Pancreas (tissue), 10 donors: ENCODE data around the gene RNF111. TPM values are rescaled to one million over a fixed set of nuclear protein-coding genes. Genes with fewer than 3 reads are reported as not detected.
"Not testable (repeated sequence)": the region's sequence is repeated elsewhere in the genome, so short reads cannot be mapped to it uniquely, and the experiment has no call there.

Experiments used
- ATAC-seq, 4 donors: fragments of 200-7000 bp; cut with Tn5 transposase; one replicate each; pipeline versions ENCODE4 v1.8.0 to v1.9.1; 2020; ENCODE audit warnings: mild to moderate bottlenecking in 4 of 4, moderate library complexity in 4 of 4
- DNase-seq, 6 donors: peaks; one replicate each; pipeline ENCODE4 v3.0.0-alpha.2; 2020
- FAIRE-seq: peaks from 2 replicates; lab custom pipeline; 2012; peaks lifted over from hg19 to GRCh38; lab: Jason Lieb, UNC
- H3K27ac ChIP-seq, 4 donors: fragments of 200-600 bp; sonication (generic); 1 replicate in 3 of 4; 2 replicates in 1 of 4; pipeline versions ENCODE4 v1.5.0 to v1.8.0; 2020
- H3K27me3 ChIP-seq, 4 donors: fragments of 200-600 bp; one replicate each; pipeline ENCODE4 v1.8.0; 2021
- H3K36me3 ChIP-seq, 3 donors: fragments of 200-600 bp; sonication (generic) in 1 of 3; one replicate each; pipeline versions ENCODE4 v1.5.0 to v1.8.0; 2020 to 2021
- H3K4me1 ChIP-seq, 3 donors: fragments of 200-600 bp; one replicate each; pipeline ENCODE4 v1.8.0; 2021
- H3K4me3 ChIP-seq, 4 donors: fragments of 200-600 bp; sonication (generic) in 2 of 4; one replicate each; pipeline versions ENCODE4 v1.5.0 to v1.8.0; 2020 to 2021
- H3K9me3 ChIP-seq, 4 donors: fragments of 200-600 bp; one replicate each; pipeline ENCODE4 v1.8.0; 2021
- CTCF ChIP-seq, 4 donors: fragments of 200-600 bp; sonication (generic) in 3 of 4; IDR thresholded peaks; one replicate each; pipeline versions ENCODE4 v1.5.0 to v1.8.0; 2021; ENCODE audit warnings: antibody characterized with exemption in 4 of 4
- WGBS, 2 donors: extraction: QIAGEN DNeasy Blood & Tissue Kit; methylation state at CpG; one replicate each; pipeline ENCODE4 v1.1.7; 2013; 5-methylcytosine and 5-hydroxymethylcytosine counted together
- intact Hi-C, 3 donors: fragments of 100-400 bp; cut with DNase I; formaldehyde crosslinking; loops; one replicate each; pipeline versions ENCODE4 v1.11.1 to v1.14.2; 2022
- polyA plus RNA-seq, 2 donors: library from polyadenylated mRNA; stranded (reverse); fragments of 200-250 nt; gene quantifications; one replicate each; pipeline ENCODE4 v1.2.3, GENCODE V29; 2013
- total RNA-seq, 6 donors: library from RNA; stranded (reverse); fragmentation: NEBNext Ultra II Directional in 4 of 6; extraction: Animal tissue kit (Norgen Biotek cat#: 25700) in 4 of 6; gene quantifications; one replicate each; pipeline versions ENCODE4 v1.2.1 to v1.2.4, GENCODE V29; 2021 to 2023
- donor health status: healthy with polysubstance abuse.
- donor health status: DM: no; HTN: no; CAD: no; lungs with moderate emphysema.
- donor health status: DM: no; HTN: no; CAD: no.
- donor health status: control.
- donor health status: control.
- donor health status: Bipolar disorder and iron deficiency.
- donor health status: DM: yes; HTN: yes; CAD: no.
- donor health status: DM: no; HTN: no; CAD: no.
- donor health status: DM: no; HTN: no; CAD: no.
- donor health status: DM: yes; HTN: yes; CAD: no.

The RNF111 gene
- total and polyA plus RNA-seq, 8 donors = 4.6 to 25.8 (median 12.3) TPM

GRCh38 chr15:59116771-59117170, 129.3 kb downstream of the RNF111 start:
- DNase-seq = no peak
- Histone ChIP-seq H3K36me3 (no peaks in the 10 kb centered on the region), H3K9me3 (no peaks in the 10 kb centered on the region), H3K27me3 (no peaks in the 10 kb centered on the region), H3K27ac (no peak overlapping the region), H3K4me1 (no peaks in the 10 kb centered on the region), H3K4me3 (no peak overlapping the region)
- FAIRE-seq = no peak
- TF ChIP-seq CTCF (IDR thresholded peaks at IDR 0.05) = no peak
- intact Hi-C loops = no loop called here
- no peak for ATAC-seq
- 96% methylated on average over 6 of the region's 6 CpGs for WGBS, 2 donors

GRCh38 chr15:59119625-59120024, 132.2 kb downstream of the RNF111 start:
- TF ChIP-seq CTCF (IDR thresholded peaks at IDR 0.05) = no peak
- Histone ChIP-seq H3K4me1 (no peaks in the 10 kb centered on the region), H3K27me3 (no peaks in the 10 kb centered on the region), H3K4me3 (no peak overlapping the region), H3K9me3 (no peaks in the 10 kb centered on the region), H3K36me3 (no peaks in the 10 kb centered on the region), H3K27ac (no peak overlapping the region)
- no peak for FAIRE-seq
- WGBS, 2 donors = 96% methylated on average over 5 of the region's 5 CpGs
- no peak for DNase-seq
- no peak for ATAC-seq
- intact Hi-C loops = no loop called here

GRCh38 chr15:59120937-59121336, 133.5 kb downstream of the RNF111 start:
- FAIRE-seq (no peak), ATAC-seq (no peak), DNase-seq (no peak)
- no peaks in the 10 kb centered on the region for H3K4me1 ChIP-seq
- H3K9me3 ChIP-seq = no peaks in the 10 kb centered on the region
- H3K27ac ChIP-seq = no peak overlapping the region
- WGBS, 2 donors = 87 to 94% methylated on average over 5 of the region's 5 CpGs
- no peaks in the 10 kb centered on the region for H3K36me3 ChIP-seq
- H3K4me3 ChIP-seq = no peak overlapping the region
- H3K27me3 ChIP-seq = no peaks in the 10 kb centered on the region
- TF ChIP-seq CTCF (IDR thresholded peaks at IDR 0.05) = no peak
- intact Hi-C loops = no loop called here

- DNase-seq (no peak), FAIRE-seq (no peak), ATAC-seq (no peak)
- H3K4me1 ChIP-seq = no peaks in the 10 kb centered on the region
- TF ChIP-seq CTCF (IDR thresholded peaks at IDR 0.05) = no peak
- intact Hi-C loops = no loop called here
- no peak overlapping the region for H3K27ac ChIP-seq
- H3K27me3 ChIP-seq = no peaks in the 10 kb centered on the region
- H3K4me3 ChIP-seq = no peak overlapping the region
- 93 to 99% methylated on average over 2 of the region's 2 CpGs for WGBS, 2 donors
- H3K36me3 ChIP-seq = no peaks in the 10 kb centered on the region
- no peaks in the 10 kb centered on the region for H3K9me3 ChIP-seq
These were observed 136.8 kb downstream of the RNF111 start for GRCh38 chr15:59124261-59124660.

GRCh38 chr15:59125683-59126082, 138.2 kb downstream of the RNF111 start:
- FAIRE-seq, H3K27me3 ChIP-seq, H3K27ac ChIP-seq, H3K4me1 ChIP-seq, H3K9me3 ChIP-seq, H3K36me3 ChIP-seq, DNase-seq, intact Hi-C loops, H3K4me3 ChIP-seq, ATAC-seq: not testable (repeated sequence)
- 96 to 100% methylated on average over 4 of the region's 4 CpGs for WGBS, 2 donors

GRCh38 chr15:59127255-59127654, 139.8 kb downstream of the RNF111 start:
- H3K4me1 ChIP-seq, H3K4me3 ChIP-seq: not testable (repeated sequence)

More at GRCh38 chr15:59127255-59127654, 139.8 kb downstream of the RNF111 start:
- intact Hi-C loops, ATAC-seq, FAIRE-seq, H3K27me3 ChIP-seq, H3K9me3 ChIP-seq, DNase-seq, H3K36me3 ChIP-seq, H3K27ac ChIP-seq: not testable (repeated sequence)
- 88 to 97% methylated on average over 1 of the region's 1 CpG for WGBS, 2 donors
